Liver (tissue), 3 donors: ENCODE results near the gene SLC25A21.

Experiments used
- GABPA ChIP-seq, 2 donors: IDR thresholded peaks in 1 of 2; conservative IDR thresholded peaks in 1 of 2; 2 replicates each; pipeline ENCODE4 v1.6.1; 2016; ENCODE audit warnings: antibody characterized with exemption in 2 of 2, mild to moderate bottlenecking in 1 of 2, moderate library complexity in 1 of 2
- JUND ChIP-seq, 2 donors: IDR thresholded peaks; 2 replicates each; pipeline ENCODE4 v1.6.1; 2016; ENCODE audit warnings: antibody characterized with exemption in 2 of 2
- NR2F2 ChIP-seq: IDR thresholded peaks from 2 replicates; pipeline ENCODE4 v1.6.1; 2016; ENCODE audit warnings: antibody characterized with exemption
- TAF1 ChIP-seq: conservative IDR thresholded peaks from 2 replicates; pipeline ENCODE4 v1.6.1; 2016; ENCODE audit warnings: antibody characterized with exemption, mild to moderate bottlenecking
- YY1 ChIP-seq: IDR thresholded peaks from 2 replicates; pipeline ENCODE4 v1.6.1; 2016; ENCODE audit warnings: antibody characterized with exemption, mild to moderate bottlenecking
- TF ChIP-seq, protein P1 (sequence below): fragments of 150-350 bp; IDR thresholded peaks from 2 replicates; pipeline ENCODE4 v1.5.1; 2017; ENCODE audit warnings: improper control_type of control experiment, low read depth, low read length; ENCODE audit not compliant: missing input control
- TF ChIP-seq, protein P2 (sequence below): IDR thresholded peaks from 2 replicates; pipeline ENCODE4 v1.6.1; 2016; ENCODE audit warnings: antibody characterized with exemption
- TF ChIP-seq, protein P3 (sequence below): IDR thresholded peaks from 2 replicates; pipeline ENCODE4 v1.6.1; 2016; ENCODE audit warnings: antibody characterized with exemption
- donor health status: healthy.
- donor health status: healthy.

DNA sequence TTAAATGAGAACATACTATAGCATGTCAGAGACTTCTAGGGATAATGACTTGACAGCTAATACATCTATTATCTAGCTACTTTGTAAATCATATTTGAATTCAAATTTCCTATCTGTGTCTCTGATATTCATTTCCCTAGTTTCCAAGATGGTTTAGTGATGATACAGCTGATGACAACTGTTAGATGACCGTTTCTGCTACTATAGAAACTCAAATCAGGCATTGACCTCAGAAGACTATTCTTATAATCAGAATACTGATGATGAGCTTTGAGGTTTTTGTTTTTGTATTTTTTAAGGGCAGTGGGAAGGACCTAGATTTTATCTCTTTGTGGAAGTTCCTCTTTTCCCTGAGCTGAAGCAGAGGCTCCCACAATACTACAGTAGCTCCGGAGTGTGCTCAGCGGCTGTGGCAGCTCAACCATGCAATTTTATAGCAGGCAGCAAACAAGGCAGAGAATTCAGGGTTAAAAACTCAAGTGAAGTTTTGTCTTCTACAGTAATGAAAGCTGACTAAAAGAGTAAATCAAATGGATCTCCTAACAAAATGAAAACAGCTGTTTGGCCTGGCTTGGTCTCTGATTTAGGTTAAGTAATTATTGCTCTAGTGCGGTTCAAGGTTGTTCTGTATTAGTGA, 145.1 kb downstream of the SLC25A21 start:
- TF ChIP-seq, protein P1, sequence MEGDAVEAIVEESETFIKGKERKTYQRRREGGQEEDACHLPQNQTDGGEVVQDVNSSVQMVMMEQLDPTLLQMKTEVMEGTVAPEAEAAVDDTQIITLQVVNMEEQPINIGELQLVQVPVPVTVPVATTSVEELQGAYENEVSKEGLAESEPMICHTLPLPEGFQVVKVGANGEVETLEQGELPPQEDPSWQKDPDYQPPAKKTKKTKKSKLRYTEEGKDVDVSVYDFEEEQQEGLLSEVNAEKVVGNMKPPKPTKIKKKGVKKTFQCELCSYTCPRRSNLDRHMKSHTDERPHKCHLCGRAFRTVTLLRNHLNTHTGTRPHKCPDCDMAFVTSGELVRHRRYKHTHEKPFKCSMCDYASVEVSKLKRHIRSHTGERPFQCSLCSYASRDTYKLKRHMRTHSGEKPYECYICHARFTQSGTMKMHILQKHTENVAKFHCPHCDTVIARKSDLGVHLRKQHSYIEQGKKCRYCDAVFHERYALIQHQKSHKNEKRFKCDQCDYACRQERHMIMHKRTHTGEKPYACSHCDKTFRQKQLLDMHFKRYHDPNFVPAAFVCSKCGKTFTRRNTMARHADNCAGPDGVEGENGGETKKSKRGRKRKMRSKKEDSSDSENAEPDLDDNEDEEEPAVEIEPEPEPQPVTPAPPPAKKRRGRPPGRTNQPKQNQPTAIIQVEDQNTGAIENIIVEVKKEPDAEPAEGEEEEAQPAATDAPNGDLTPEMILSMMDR: no peak
- no peak for TF ChIP-seq NR2F2
- TF ChIP-seq, protein P2, sequence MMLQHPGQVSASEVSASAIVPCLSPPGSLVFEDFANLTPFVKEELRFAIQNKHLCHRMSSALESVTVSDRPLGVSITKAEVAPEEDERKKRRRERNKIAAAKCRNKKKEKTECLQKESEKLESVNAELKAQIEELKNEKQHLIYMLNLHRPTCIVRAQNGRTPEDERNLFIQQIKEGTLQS: no peak
- TF ChIP-seq YY1: no peak
- TF ChIP-seq GABPA (IDR thresholded peaks at IDR 0.05 in 1 of 2, conservative IDR thresholded peaks at IDR 0.05 in 1 of 2): no peak
- TF ChIP-seq TAF1: no peak
- no peak for TF ChIP-seq JUND (IDR thresholded peaks at IDR 0.05)
- TF ChIP-seq, protein P3, sequence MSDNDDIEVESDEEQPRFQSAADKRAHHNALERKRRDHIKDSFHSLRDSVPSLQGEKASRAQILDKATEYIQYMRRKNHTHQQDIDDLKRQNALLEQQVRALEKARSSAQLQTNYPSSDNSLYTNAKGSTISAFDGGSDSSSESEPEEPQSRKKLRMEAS: no peak
